Right lobe of liver (tissue), 6 donors: Measurements from ENCODE around the gene CRYBG1. TPM values are rescaled to one million over a fixed set of nuclear protein-coding genes. Genes with fewer than 3 reads are reported as not detected.

Source experiments
- ATAC-seq, 4 donors: fragments of 200-7000 bp; cut with Tn5 transposase; one replicate each; pipeline ENCODE4 v1.9.1; 2020; ENCODE audit warnings: mild to moderate bottlenecking in 4 of 4, moderate library complexity in 4 of 4
- DNase-seq, 3 donors: peaks; one replicate each; pipeline ENCODE4 v3.0.0-alpha.2; 2020
- H3K27ac ChIP-seq, 3 donors: fragments of 200-600 bp; one replicate each; pipeline ENCODE4 v1.8.0; 2022
- H3K27me3 ChIP-seq, 2 donors: fragments of 200-600 bp; one replicate each; pipeline ENCODE4 v1.8.0; 2022
- H3K36me3 ChIP-seq, 4 donors: fragments of 200-600 bp; sonication (generic) in 1 of 4; one replicate each; pipeline versions ENCODE4 v1.5.1 to v1.8.0; 2017 to 2022; ENCODE audit warnings: control low read depth in 1 of 4
- H3K4me1 ChIP-seq, 4 donors: fragments of 200-600 bp; sonication (generic) in 1 of 4; one replicate each; pipeline versions ENCODE4 v1.5.1 to v1.8.0; 2017 to 2022; ENCODE audit warnings: control low read depth in 1 of 4
- H3K4me3 ChIP-seq, 3 donors: fragments of 200-600 bp; one replicate each; pipeline ENCODE4 v1.8.0; 2022
- H3K9me3 ChIP-seq, 4 donors: fragments of 200-600 bp; sonication (generic) in 1 of 4; one replicate each; pipeline versions ENCODE4 v1.5.1 to v1.8.0; 2017 to 2022; ENCODE audit warnings: control low read depth in 1 of 4
- POLR2A ChIP-seq: fragments of 450-650 bp; IDR thresholded peaks from one replicate; pipeline ENCODE4 v1.6.1; 2017; ENCODE audit warnings: antibody characterized with exemption, mild to moderate bottlenecking
- WGBS: methylation state at CpG from one replicate; pipeline ENCODE4 v1.1.6; 2018; ENCODE audit warnings: low coverage, low lambda C conversion rate; ENCODE audit not compliant: insufficient coverage; ENCODE audit errors: missing lambda C conversion rate; 5-methylcytosine and 5-hydroxymethylcytosine counted together
- intact Hi-C, 2 donors: fragments of 100-400 bp; cut with DNase I; formaldehyde crosslinking; loops; one replicate each; pipeline versions ENCODE4 v1.11.2 to v1.14.1; 2022
- total RNA-seq, 6 experiments: library from RNA; depleted of rRNA in 2 of 6; stranded (reverse); fragments of >200 nt in 2 of 6; fragmentation: NEBNext Ultra II Directional in 3 of 6; extraction: Animal tissue kit (Norgen Biotek cat#: 25700) in 3 of 6; gene quantifications; one replicate each; pipeline versions ENCODE4 v1.1.0 to v1.2.4, GENCODE V29; 2016 to 2023
- TF ChIP-seq, protein P1 (sequence below), 4 donors: fragments of 200-600 bp in 3 of 4; fragments of 450-650 bp in 1 of 4; IDR thresholded peaks; one replicate each; pipeline versions ENCODE4 v1.5.1 to v1.8.0; 2016 to 2022; ENCODE audit warnings: antibody characterized with exemption in 4 of 4, mild to moderate bottlenecking in 2 of 4
- donor health status: DM: no; HTN: yes; CAD: no.
- donor health status: DM: no; HTN: no; CAD: no.
- donor health status: DM: no; HTN: no; CAD: no.
- donor health status: DM: no; HTN: yes; CAD: no.
- donor health status: DM: no; HTN: yes; CAD: no.

CRYBG1 gene
- total RNA-seq, 6 experiments from 2014 or later: 6.8 to 10.9 (median 7.9) TPM

DNA sequence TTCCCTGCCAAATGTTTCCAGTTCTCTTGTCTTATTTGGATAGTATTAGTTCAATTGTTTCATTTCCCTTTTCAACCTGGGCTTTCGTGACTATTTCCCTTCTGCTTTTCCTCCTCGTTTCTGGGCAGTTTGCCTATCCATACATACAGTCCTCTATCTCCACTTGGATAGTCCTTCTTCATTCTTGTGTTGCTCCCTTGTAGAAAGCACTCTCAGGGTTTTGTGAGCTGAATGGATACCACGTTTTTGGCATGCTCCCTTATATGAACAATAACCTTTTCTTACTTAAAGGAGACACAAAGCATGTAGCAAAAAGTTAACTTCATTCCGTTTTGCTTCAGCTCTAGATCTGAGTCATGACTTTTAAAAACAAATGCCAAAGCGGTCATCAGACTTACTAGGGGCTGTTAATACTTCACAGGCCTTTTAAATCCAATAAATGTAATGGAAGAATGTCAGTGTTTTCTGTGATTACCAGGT lies 16.6 kb downstream of the CRYBG1 start:
- intact Hi-C loops: no loop called here

DNA sequence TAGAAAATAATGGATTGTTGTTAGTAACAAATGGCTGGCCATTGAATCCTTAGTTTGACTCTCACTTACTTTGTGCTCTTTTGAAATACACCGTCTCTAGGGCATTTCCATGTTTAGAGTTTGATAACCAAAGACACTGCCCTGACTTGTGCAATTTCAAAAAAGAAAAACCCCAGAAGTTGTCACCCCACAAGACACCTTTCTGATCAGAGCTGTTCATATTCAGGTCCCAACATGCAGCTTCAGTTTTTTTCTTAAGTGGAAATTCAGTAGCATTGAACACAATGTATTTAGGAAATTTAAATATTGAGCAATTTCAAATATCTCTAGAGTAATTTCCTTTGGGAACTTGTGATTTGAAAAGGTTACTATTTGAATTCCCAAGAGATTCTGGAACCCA lies 19.4 kb downstream of the CRYBG1 start:
- WGBS: 77% methylated on average over 1 of the region's 1 CpG
- no peaks in the 10 kb centered on the region for H3K9me3 ChIP-seq
- intact Hi-C loops: no loop called here
- no peak for ATAC-seq
- TF ChIP-seq POLR2A: no peak
- TF ChIP-seq, protein P1, sequence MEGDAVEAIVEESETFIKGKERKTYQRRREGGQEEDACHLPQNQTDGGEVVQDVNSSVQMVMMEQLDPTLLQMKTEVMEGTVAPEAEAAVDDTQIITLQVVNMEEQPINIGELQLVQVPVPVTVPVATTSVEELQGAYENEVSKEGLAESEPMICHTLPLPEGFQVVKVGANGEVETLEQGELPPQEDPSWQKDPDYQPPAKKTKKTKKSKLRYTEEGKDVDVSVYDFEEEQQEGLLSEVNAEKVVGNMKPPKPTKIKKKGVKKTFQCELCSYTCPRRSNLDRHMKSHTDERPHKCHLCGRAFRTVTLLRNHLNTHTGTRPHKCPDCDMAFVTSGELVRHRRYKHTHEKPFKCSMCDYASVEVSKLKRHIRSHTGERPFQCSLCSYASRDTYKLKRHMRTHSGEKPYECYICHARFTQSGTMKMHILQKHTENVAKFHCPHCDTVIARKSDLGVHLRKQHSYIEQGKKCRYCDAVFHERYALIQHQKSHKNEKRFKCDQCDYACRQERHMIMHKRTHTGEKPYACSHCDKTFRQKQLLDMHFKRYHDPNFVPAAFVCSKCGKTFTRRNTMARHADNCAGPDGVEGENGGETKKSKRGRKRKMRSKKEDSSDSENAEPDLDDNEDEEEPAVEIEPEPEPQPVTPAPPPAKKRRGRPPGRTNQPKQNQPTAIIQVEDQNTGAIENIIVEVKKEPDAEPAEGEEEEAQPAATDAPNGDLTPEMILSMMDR (IDR thresholded peaks at IDR 0.05): no peak
- H3K4me3 ChIP-seq: no peak overlapping the region
- H3K4me1 ChIP-seq: no peaks in the 10 kb centered on the region
- no peaks in the 10 kb centered on the region for H3K27me3 ChIP-seq
- H3K36me3 ChIP-seq: no peaks in the 10 kb centered on the region
- no peak overlapping the region for H3K27ac ChIP-seq
- no peak for DNase-seq

More for the DNA sequence above, 16.6 kb downstream of the CRYBG1 start:
- no peak overlapping the region for H3K4me3 ChIP-seq
- DNase-seq (no peak), ATAC-seq (no peak)
- no peaks in the 10 kb centered on the region for H3K36me3 ChIP-seq
- H3K27me3 ChIP-seq: no peaks in the 10 kb centered on the region
- TF ChIP-seq, protein P1 (IDR thresholded peaks at IDR 0.05): no peak
- no peak for TF ChIP-seq POLR2A
- no peak overlapping the region for H3K27ac ChIP-seq
- WGBS: 39% methylated on average over 5 of the region's 5 CpGs
- H3K4me1 ChIP-seq: no peaks in the 10 kb centered on the region
- H3K9me3 ChIP-seq: no peaks in the 10 kb centered on the region

DNA sequence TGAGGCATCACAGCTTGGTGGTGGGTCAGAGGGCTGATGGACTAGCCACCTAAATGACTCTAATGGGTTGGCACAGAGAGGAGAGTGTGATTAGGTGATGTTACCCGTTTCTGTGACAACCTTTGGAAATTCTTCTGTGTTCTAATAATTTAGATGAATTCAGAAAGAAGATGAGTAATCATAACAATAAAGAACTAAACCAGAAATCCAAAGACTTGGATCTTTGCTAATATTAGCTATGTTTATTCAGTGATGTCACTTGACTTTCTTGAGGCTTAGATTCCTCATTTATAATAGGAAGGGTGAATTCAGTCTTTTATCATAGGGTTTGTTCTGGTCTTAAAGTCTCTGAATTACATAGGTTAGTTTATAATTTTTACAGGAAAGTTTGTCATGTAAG lies 19.9 kb downstream of the CRYBG1 start:
- 38% methylated on average over 1 of the region's 1 CpG for whole genome bisulfite sequencing
- ATAC-seq: no peak
- no peak overlapping the region for H3K4me3 ChIP-seq
- no peaks in the 10 kb centered on the region for H3K9me3 ChIP-seq
- no peaks in the 10 kb centered on the region for H3K36me3 ChIP-seq
- H3K27ac ChIP-seq: no peak overlapping the region
- intact Hi-C loops: no loop called here
- H3K4me1 ChIP-seq: no peaks in the 10 kb centered on the region
- DNase-seq: no peak
- H3K27me3 ChIP-seq: no peaks in the 10 kb centered on the region
- no peak for TF ChIP-seq POLR2A
- TF ChIP-seq, protein P1 (IDR thresholded peaks at IDR 0.05): no peak

DNA sequence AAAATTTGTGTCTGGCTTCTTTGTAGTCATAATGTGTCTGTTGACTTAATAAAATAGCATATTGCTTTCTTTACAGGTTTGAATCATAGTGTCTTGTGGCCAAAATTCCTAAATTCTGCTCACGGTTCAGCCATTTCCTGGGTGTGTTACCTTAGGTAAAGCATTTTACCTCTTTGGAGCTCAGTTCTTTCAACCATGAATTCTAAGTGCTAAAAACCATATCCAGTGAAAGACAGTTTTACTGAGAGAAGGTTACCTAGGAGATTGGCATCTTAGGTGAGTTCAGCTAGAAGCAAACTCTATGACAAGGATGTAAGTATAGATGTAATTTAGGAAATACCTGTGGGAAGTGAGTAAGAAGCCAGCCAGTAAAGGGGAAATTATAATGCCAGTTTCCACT lies 20.7 kb downstream of the CRYBG1 start:
- WGBS: 71% methylated on average over 1 of the region's 1 CpG
- intact Hi-C loops: no loop called here

More for the DNA sequence above, 20.7 kb downstream of the CRYBG1 start:
- H3K4me1 ChIP-seq: no peaks in the 10 kb centered on the region
- H3K27ac ChIP-seq: no peak overlapping the region
- H3K36me3 ChIP-seq: no peaks in the 10 kb centered on the region
- no peak overlapping the region for H3K4me3 ChIP-seq
- no peaks in the 10 kb centered on the region for H3K27me3 ChIP-seq
- H3K9me3 ChIP-seq: no peaks in the 10 kb centered on the region
- ATAC-seq (no peak), DNase-seq (no peak)
- no peak for TF ChIP-seq POLR2A
- TF ChIP-seq, protein P1 (IDR thresholded peaks at IDR 0.05): no peak
